NCI-H2107 (cell line): ENCODE results near the gene SLC11A1.

Experiments used
- DNase-seq: peaks from one replicate; lab custom pipeline; 2025; lab: John Stamatoyannopoulos, UW

Gene SLC11A1

GRCh38 chr2:218435003-218435982 is 53.2 kb downstream of the SLC11A1 start:
- DNase-seq = no peak

DNA sequence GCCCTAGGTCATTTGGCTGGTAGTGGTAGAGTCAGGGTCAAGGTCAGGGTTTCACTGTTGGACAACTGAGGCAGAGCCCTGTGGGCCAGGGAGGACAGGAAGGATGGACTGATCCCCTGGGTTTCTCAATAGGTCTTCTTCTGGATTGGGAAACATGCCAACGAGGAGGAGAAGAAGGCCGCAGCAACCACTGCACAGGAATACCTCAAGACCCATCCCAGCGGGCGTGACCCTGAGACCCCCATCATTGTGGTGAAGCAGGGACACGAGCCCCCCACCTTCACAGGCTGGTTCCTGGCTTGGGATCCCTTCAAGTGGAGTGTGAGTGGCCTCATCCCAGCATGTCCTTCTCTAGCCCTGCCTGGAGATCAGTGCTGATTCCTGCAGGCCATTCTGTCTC is 54.9 kb downstream of the SLC11A1 start:
- no peak for DNase-seq

GRCh38 chr2:218437969-218438368 is 55.9 kb downstream of the SLC11A1 start:
- DNase-seq = no peak

DNA sequence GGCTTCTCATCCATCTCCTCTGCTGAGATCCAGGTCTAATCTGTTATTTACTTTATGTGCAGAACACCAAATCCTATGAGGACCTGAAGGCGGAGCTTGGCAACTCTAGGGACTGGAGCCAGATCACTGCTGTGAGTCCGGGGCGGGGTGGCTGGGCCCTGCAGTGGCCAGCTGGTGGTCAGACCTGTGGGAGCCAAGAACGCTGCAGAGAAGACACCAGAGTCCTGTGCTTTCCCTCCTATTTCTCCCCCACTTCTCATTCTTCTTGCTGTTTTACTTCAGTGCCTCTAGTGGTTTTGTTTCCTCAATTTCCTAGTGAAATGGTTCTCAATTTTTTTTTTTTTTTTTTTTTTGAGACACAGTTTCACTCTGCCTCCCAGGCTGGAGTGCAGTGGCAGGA is 56.5 kb downstream of the SLC11A1 start:
- no peak for DNase-seq

DNA sequence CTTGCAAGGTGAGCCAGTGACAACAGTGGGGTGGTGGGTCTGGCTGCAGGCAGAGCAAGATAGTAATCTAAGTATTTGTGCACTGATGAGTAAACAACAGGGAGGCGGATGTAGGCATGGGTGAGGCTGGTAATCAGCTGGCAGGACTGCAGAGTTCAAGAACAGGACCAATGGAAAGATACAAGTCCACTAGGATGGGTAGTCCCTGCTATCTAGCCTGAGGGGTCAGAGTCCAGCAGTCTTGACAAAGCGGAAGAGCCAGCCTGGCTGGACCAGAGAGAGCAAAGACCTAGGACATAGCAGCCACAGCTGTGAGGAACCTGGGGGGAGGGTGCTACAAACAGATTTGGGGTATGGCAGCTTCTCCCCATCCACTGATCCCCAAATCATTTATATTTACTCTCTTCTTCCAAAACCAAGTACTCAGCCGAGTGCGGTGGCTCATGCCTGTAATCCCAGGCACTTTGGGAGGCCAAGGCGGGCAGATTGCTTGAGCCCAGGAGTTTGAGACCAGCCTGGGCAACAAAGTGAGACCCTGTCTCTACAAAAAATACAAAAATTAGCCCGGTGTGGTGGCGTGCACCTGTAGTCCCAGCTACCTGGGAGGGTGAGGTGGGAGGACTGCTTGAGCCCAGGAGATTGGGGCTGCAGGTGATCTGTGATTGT is 62.8 kb downstream of the SLC11A1 start:
- no peak for DNase-seq

DNA sequence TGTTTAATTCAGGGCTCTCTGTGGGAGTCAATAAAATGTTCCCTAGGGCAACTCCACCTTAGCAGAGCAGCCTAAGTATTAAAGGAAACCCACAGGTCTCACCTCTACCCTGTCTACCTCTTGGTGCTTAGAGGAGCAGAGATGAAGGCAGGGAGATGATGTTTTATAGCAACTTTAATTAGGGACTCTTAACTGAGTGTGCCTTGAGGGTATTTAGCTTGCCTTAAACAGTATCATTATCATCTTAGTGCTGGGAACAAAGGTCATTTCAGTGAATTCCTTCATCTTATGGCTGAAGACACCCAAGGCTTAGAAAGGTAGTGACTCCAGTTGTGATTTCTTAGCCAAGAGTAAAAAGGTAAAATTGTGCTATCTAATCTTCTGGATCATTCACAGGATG is 63.5 kb downstream of the SLC11A1 start:
- DNase-seq = no peak
